Stomach smooth muscle (tissue), 2 donors: ENCODE results near the gene STK32C.
"Not testable (repeated sequence)": the region's sequence is repeated elsewhere in the genome, so short reads cannot be mapped to it uniquely, and the experiment has no call there.

ENCODE experiments used
- H3K27ac ChIP-seq: one replicate; pipeline ENCODE4 v1.7.0; 2013; ENCODE audit warnings: mild to moderate bottlenecking, low read length, inconsistent platforms
- H3K27me3 ChIP-seq, 2 donors: one replicate each; pipeline ENCODE4 v1.7.0; 2013; ENCODE audit warnings: low read length in 2 of 2; ENCODE audit not compliant: insufficient read depth in 2 of 2, control insufficient read depth in 1 of 2
- H3K36me3 ChIP-seq, 2 donors: one replicate each; pipeline ENCODE4 v1.7.0; 2013; ENCODE audit warnings: low read length in 2 of 2; ENCODE audit not compliant: control insufficient read depth in 2 of 2, insufficient read depth in 2 of 2
- H3K4me1 ChIP-seq: one replicate; pipeline ENCODE4 v1.7.0; 2013; ENCODE audit warnings: low read length; ENCODE audit not compliant: control insufficient read depth, insufficient read depth
- H3K4me3 ChIP-seq, 2 donors: one replicate each; pipeline ENCODE4 v1.7.0; 2013; ENCODE audit warnings: low read length in 2 of 2
- H3K9ac ChIP-seq, 2 donors: one replicate each; pipeline ENCODE4 v1.7.0; 2013; ENCODE audit warnings: low read length in 2 of 2, mild to moderate bottlenecking in 1 of 2
- H3K9me3 ChIP-seq, 2 donors: one replicate each; pipeline ENCODE4 v1.7.0; 2013; ENCODE audit warnings: low read length in 2 of 2; ENCODE audit not compliant: control insufficient read depth in 2 of 2
- donor health status: healthy.
- donor health status: Pancreatic carcinoma.

Gene STK32C

DNA sequence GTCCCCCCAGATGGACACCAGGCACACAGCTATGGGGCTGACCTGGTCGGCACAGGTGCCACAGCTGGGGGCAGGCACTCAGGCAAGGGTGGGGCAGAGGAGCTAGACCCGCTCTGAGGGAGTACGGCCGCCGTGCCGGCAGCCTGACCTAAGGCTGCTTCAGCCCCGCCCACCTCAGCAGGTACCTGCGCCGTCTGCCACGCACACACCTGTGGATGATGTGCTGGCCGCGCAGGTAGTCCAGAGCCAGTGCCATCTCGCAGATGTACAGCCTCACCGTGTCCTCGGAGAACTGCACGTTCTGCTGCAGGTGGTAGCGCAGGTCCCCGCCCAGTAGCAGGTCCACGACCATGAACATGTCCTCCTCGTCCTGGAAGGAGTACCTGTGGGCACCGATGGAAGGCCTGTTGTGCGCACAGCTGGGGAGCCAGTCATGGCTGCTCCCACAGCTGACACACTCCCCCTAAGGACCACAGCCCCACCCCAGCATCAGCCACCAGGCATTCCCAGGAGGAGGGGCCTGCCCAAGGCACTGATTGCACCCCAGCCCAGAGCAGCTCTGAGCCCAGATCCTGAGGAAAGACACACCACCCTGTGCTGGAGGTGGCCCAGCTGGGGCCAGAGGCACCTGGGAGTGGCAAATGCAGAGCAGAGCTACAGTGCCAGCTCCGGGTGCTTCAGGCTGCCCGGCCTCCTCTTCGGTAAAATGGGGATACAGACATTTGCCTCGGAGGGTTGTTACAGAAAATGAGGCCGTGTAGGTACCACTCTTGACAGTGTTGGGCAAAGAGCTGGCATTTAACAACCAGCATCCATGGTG is 81.0 kb downstream of the STK32C start:
- Histone ChIP-seq H3K36me3 (no peaks in the 10 kb centered on the region), H3K4me1 (peaks cover 15% of the 10 kb centered on the region), H3K9ac (no peak overlapping the region), H3K9me3 (no peaks in the 10 kb centered on the region), H3K27me3 (no peaks in the 10 kb centered on the region), H3K27ac (no peak overlapping the region), H3K4me3 (no peak overlapping the region)

DNA sequence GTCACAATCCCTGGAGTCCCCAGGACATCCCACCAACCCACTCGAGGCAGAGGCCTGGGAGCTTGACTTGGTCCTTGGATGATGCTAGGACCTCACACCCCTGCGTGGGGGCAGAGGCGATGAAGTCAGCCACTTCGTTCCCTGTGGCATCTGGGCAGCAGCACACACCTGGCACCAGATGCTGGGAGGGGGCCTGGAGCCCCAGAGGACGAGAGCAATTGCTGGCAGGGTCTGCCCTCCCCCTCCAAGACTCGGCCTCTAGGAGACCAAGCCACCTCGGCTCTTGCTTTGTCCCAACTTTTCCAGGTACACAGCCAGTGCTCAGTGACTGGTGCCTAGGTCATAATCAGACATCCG is 81.9 kb downstream of the STK32C start:
- Histone ChIP-seq H3K27me3 (no peaks in the 10 kb centered on the region), H3K4me3 (no peak overlapping the region), H3K27ac (no peak overlapping the region), H3K9me3 (no peaks in the 10 kb centered on the region), H3K9ac (no peak overlapping the region), H3K36me3 (no peaks in the 10 kb centered on the region), H3K4me1 (peaks cover 10% of the 10 kb centered on the region)

DNA sequence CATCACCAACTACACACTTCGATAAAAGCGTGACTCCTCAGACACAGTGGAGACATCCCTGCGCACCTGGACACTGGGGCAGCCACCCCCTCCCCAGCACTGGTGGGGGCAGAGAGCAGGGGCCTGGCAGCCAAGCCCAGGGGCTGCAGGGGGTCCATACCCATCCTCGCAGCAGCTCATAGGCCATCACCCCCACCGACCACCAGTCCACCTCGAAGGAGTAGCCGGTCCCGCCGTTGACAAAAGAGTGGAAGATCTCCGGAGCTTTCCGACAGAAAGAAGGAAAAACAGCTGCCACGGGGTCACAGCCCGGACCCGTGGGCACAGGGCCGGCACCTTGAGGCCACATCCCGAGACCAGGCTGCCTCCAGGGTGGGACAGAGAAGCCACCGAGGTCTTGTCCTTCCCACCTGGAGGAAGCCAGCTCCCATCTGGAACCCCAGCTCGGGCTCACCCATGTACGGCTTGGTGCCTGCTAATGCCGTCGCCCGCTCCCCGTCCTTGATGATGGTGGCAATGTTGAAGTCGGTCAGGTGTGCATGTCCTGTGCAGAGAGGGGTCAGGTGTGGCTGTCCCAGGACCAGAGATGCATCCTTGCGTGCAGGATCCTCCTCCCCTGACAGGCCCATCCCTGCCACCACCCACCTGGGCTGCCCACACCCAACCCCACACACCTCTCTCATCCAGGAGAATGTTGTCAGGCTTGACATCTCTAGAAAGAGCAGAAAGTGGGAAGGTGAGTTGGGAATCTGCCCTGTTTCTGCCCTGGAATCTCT is 82.5 kb downstream of the STK32C start:
- peaks cover 7% of the 10 kb centered on the region for H3K4me1 ChIP-seq
- no peaks in the 10 kb centered on the region for H3K36me3 ChIP-seq
- no peaks in the 10 kb centered on the region for H3K9me3 ChIP-seq
- no peak overlapping the region for H3K27ac ChIP-seq
- no peaks in the 10 kb centered on the region for H3K27me3 ChIP-seq
- no peak overlapping the region for H3K4me3 ChIP-seq
- no peak overlapping the region for H3K9ac ChIP-seq

DNA sequence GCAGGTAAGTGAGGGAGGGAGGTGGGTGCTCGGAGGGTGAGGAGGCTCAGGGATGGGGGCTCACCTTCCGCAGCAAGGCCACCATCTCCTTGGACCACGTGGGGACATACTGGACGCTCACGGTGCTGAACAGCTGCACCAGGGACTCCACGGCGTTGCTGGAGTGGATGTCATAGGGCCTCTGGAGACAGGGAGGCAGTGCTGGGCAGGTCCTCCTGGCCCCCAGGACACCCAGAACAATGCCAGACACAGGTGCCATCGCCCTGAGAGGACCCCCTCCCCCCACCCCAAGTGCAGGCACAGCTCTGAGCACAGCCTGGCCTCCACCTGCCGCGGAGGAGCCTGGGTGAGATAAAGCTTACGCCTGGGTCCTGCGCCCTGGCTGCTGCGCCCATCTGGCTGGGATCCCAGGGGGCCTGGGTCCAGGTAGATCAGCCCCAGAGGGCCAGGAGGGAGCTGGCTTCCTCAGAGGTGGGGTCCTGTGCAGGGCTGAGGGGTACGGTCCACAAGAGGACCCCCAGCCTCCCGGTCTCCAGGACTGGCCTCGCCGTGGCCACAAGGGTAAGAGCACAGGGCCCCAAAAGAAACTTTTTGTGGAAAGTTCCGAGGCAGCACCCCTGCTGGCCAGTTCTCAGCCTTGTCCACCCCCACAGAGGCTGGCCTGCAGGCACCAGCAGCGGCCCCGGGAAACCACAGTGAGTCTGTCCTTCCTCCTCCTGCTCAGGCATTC is 83.2 kb downstream of the STK32C start:
- Histone ChIP-seq H3K27me3 (no peaks in the 10 kb centered on the region), H3K9me3 (no peaks in the 10 kb centered on the region), H3K9ac (no peak overlapping the region), H3K4me1 (peaks cover 3% of the 10 kb centered on the region), H3K36me3 (no peaks in the 10 kb centered on the region), H3K27ac (no peak overlapping the region), H3K4me3 (no peak overlapping the region)

DNA sequence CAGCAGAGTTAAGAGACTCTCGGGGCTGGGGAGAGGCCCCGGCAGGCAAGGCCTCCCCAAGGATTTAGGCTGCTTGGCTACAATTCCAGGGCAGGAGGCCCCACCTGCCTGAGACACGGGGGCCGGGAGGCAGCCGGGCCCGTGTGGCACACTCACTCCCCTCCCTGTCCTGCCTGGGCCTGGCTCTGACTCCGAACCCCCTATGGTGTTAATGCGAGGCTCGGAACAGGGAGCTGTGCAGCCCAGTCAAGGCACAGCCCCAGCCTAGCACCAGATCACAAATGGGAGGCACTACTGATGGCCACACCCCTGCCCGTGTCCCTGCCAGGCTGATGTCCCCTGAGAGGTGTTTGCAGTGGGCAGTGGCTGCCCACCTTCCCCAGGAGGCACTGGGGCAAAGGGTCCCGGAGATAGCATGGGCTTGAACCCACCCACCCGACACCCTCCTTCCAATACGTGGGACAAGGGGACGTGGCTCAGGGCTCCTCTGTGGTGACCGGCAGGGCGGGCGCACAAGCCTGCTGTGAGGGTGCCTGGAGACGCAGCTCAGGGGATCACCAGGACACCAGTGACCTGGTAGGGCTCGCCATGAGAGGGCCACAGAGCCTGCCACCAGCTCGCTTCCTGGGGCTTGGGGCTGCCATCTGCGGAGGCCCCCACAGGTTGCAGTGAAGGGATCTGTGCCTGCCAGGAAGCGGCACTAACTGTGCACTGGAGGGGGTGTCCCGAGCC is 84.0 kb downstream of the STK32C start:
- H3K4me3 ChIP-seq, result no peak overlapping the region
- H3K4me1 ChIP-seq, result peaks cover 3% of the 10 kb centered on the region
- H3K27ac ChIP-seq, result no peak overlapping the region
- no peaks in the 10 kb centered on the region for H3K36me3 ChIP-seq
- no peaks in the 10 kb centered on the region for H3K27me3 ChIP-seq
- no peaks in the 10 kb centered on the region for H3K9me3 ChIP-seq
- no peak overlapping the region for H3K9ac ChIP-seq

- no peak overlapping the region for H3K9ac ChIP-seq
- no peak overlapping the region for H3K4me3 ChIP-seq
- H3K27ac ChIP-seq, result no peak overlapping the region
- H3K4me1 ChIP-seq, result peaks cover 3% of the 10 kb centered on the region
- H3K36me3 ChIP-seq, result no peaks in the 10 kb centered on the region
- H3K27me3 ChIP-seq, result no peaks in the 10 kb centered on the region
- H3K9me3 ChIP-seq, result no peaks in the 10 kb centered on the region
Measured at GRCh38 chr10:132223156-132223590, 84.6 kb downstream of the STK32C start.

DNA sequence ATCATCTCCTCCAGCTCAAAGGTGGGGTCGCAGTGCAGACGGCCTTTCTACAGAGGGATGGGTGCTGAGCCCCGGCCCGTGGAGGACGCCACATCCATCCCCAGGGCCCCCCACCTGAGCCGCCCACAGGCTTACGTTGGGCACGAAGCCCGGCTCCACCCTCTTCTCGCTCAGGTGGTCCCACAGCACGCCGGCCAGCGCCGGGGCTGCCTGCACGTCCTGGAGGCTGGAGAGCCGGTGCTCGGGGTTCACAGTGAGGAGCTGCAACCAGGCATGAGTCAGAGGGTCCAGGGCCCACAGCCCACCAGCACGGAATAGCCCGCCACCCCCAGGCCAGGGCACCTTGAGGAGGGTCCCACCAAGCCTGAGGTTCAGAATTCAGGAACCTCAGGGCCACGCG is 85.0 kb downstream of the STK32C start:
- no peak overlapping the region for H3K9ac ChIP-seq
- no peak overlapping the region for H3K27ac ChIP-seq
- H3K36me3 ChIP-seq, result no peaks in the 10 kb centered on the region
- H3K4me1 ChIP-seq, result peaks cover 3% of the 10 kb centered on the region
- H3K9me3 ChIP-seq, result no peaks in the 10 kb centered on the region
- H3K27me3 ChIP-seq, result no peaks in the 10 kb centered on the region
- no peak overlapping the region for H3K4me3 ChIP-seq

GRCh38 chr10:132220996-132221395 is 86.8 kb downstream of the STK32C start:
- H3K4me3 ChIP-seq, H3K27me3 ChIP-seq, H3K36me3 ChIP-seq, H3K27ac ChIP-seq, H3K4me1 ChIP-seq, H3K9ac ChIP-seq, H3K9me3 ChIP-seq: not testable (repeated sequence)

DNA sequence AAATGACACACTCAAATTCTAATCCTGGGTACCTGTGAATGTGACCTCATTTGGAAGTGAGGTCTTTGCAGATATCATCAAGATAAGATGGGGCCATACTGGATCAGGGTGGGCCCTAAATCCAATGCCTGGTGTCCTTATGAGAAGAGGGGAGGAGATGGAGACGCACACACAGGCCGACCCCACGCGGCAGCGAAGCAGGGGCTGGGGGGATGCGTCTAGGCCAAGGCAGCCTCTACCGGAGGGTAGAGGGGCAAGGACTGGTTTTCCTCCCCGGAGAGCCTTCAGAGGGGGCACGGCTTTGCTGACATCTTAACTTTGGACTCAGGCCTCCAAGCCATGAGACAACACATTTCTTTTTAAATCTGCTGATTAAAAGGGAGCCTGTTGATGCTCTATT is 87.7 kb downstream of the STK32C start:
- Histone ChIP-seq H3K9me3 (no peaks in the 10 kb centered on the region), H3K4me1 (no peaks in the 10 kb centered on the region), H3K27ac (no peak overlapping the region), H3K4me3 (no peak overlapping the region), H3K9ac (no peak overlapping the region), H3K27me3 (no peaks in the 10 kb centered on the region), H3K36me3 (no peaks in the 10 kb centered on the region)

- no peaks in the 10 kb centered on the region for H3K36me3 ChIP-seq
- no peak overlapping the region for H3K27ac ChIP-seq
- H3K9ac ChIP-seq, result no peak overlapping the region
- H3K4me1 ChIP-seq, result no peaks in the 10 kb centered on the region
- no peak overlapping the region for H3K4me3 ChIP-seq
- no peaks in the 10 kb centered on the region for H3K27me3 ChIP-seq
- H3K9me3 ChIP-seq, result no peaks in the 10 kb centered on the region
Measured at GRCh38 chr10:132219486-132219885, 88.3 kb downstream of the STK32C start.
